Activated T-helper 2 cell treated with anti-CD3 and anti-CD28 coated beads, Interferon-gamma antibody, Interleukin-2, Interleukin-4, amounts not matched to agents 10 μg/mL and 5 μg/mL and 100 μg/mL, durations not matched to agents 14 hours and 24 hours and 36 hours (primary cell): ENCODE data around the gene RBMS3. TPM values are rescaled to one million over a fixed set of nuclear protein-coding genes. Genes with fewer than 3 reads are reported as not detected.

Source experiments
- DNase-seq: peaks from one replicate; pipeline ENCODE4 v3.0.0; 2021; ENCODE audit warnings: low spot score
- H3K27ac Mint-ChIP-seq: one replicate; pipeline ENCODE4 v1.8.0; 2021; ENCODE audit warnings: mixed read lengths
- H3K27me3 Mint-ChIP-seq: one replicate; pipeline ENCODE4 v1.8.0; 2021; ENCODE audit warnings: low read depth, mixed read lengths
- H3K36me3 Mint-ChIP-seq: one replicate; pipeline ENCODE4 v1.8.0; 2021; ENCODE audit warnings: low read depth, mixed read lengths
- H3K4me1 Mint-ChIP-seq: one replicate; pipeline ENCODE4 v1.8.0; 2021; ENCODE audit warnings: low read depth, mixed read lengths
- H3K4me3 Mint-ChIP-seq: one replicate; pipeline ENCODE4 v1.8.0; 2021; ENCODE audit warnings: low read depth, mild to moderate bottlenecking, moderate library complexity, mixed read lengths
- H3K9me3 Mint-ChIP-seq: one replicate; pipeline ENCODE4 v1.8.0; 2021; ENCODE audit warnings: mixed read lengths
- intact Hi-C: fragments of 100-400 bp; cut with micrococcal nuclease; formaldehyde crosslinking; loops from one replicate; pipeline ENCODE4 v1.15.1; 2023
- total RNA-seq: library from RNA; stranded (reverse); gene quantifications from 2 replicates; pipeline ENCODE4 v1.2.3, GENCODE V29; 2022

Gene RBMS3
- total RNA-seq, 1 donor from 2014 or later: 5.3 TPM

- Mint-ChIP-seq H3K27ac (no peak overlapping the region), H3K9me3 (no peaks in the 10 kb centered on the region), H3K4me1 (no peaks in the 10 kb centered on the region), H3K36me3 (no peaks in the 10 kb centered on the region), H3K27me3 (no peaks in the 10 kb centered on the region), H3K4me3 (no peak overlapping the region)
- intact Hi-C loops: no loop called here
- DNase-seq: no peak
Measured at GRCh38 chr3:29718661-29719065, 437.8 kb downstream of the RBMS3 start.

GRCh38 chr3:29720665-29721064, 439.8 kb downstream of the RBMS3 start:
- Mint-ChIP-seq H3K4me3 (no peak overlapping the region), H3K4me1 (no peaks in the 10 kb centered on the region), H3K36me3 (no peaks in the 10 kb centered on the region), H3K27ac (no peak overlapping the region), H3K27me3 (no peaks in the 10 kb centered on the region), H3K9me3 (no peaks in the 10 kb centered on the region)
- no peak for DNase-seq
- intact Hi-C loops: no loop called here

- Mint-ChIP-seq H3K9me3 (no peaks in the 10 kb centered on the region), H3K36me3 (no peaks in the 10 kb centered on the region), H3K27me3 (no peaks in the 10 kb centered on the region), H3K4me3 (no peak overlapping the region), H3K4me1 (no peaks in the 10 kb centered on the region), H3K27ac (no peak overlapping the region)
- DNase-seq: no peak
- intact Hi-C loops: no loop called here
Measured at GRCh38 chr3:29721789-29722188, 440.9 kb downstream of the RBMS3 start.

GRCh38 chr3:29731050-29731449, 450.2 kb downstream of the RBMS3 start:
- Mint-ChIP-seq H3K4me1 (no peaks in the 10 kb centered on the region), H3K27me3 (no peaks in the 10 kb centered on the region), H3K4me3 (no peak overlapping the region), H3K9me3 (no peaks in the 10 kb centered on the region), H3K36me3 (no peaks in the 10 kb centered on the region), H3K27ac (no peak overlapping the region)
- intact Hi-C loops: no loop called here
- DNase-seq: no peak

- intact Hi-C loops: no loop called here
- Mint-ChIP-seq H3K4me1 (no peaks in the 10 kb centered on the region), H3K27ac (no peak overlapping the region), H3K4me3 (no peak overlapping the region), H3K27me3 (no peaks in the 10 kb centered on the region), H3K9me3 (no peaks in the 10 kb centered on the region), H3K36me3 (no peaks in the 10 kb centered on the region)
- DNase-seq: no peak
Measured at GRCh38 chr3:29741231-29741630, 460.4 kb downstream of the RBMS3 start.

- H3K27ac Mint-ChIP-seq: no peak overlapping the region
- intact Hi-C loops: no loop called here
- no peaks in the 10 kb centered on the region for H3K9me3 Mint-ChIP-seq
- peaks cover 3% of the 10 kb centered on the region for H3K27me3 Mint-ChIP-seq
- no peaks in the 10 kb centered on the region for H3K4me1 Mint-ChIP-seq
- H3K36me3 Mint-ChIP-seq: no peaks in the 10 kb centered on the region
- DNase-seq: no peak
- no peak overlapping the region for H3K4me3 Mint-ChIP-seq
Measured at GRCh38 chr3:29745232-29745870, 464.5 kb downstream of the RBMS3 start.

GRCh38 chr3:29746163-29746760, 465.4 kb downstream of the RBMS3 start:
- H3K27ac Mint-ChIP-seq: no peak overlapping the region
- H3K4me3 Mint-ChIP-seq: no peak overlapping the region

GRCh38 chr3:29747991-29748390, 467.1 kb downstream of the RBMS3 start:
- intact Hi-C loops: no loop called here
- H3K4me3 Mint-ChIP-seq: no peak overlapping the region
- H3K9me3 Mint-ChIP-seq: no peaks in the 10 kb centered on the region
- H3K27me3 Mint-ChIP-seq: peaks cover 5% of the 10 kb centered on the region
- no peaks in the 10 kb centered on the region for H3K4me1 Mint-ChIP-seq
- no peaks in the 10 kb centered on the region for H3K36me3 Mint-ChIP-seq
- no peak overlapping the region for H3K27ac Mint-ChIP-seq
- no peak for DNase-seq

More at GRCh38 chr3:29746163-29746760, 465.4 kb downstream of the RBMS3 start:
- intact Hi-C loops: no loop called here
- peaks cover 3% of the 10 kb centered on the region for H3K27me3 Mint-ChIP-seq
- H3K9me3 Mint-ChIP-seq: no peaks in the 10 kb centered on the region
- DNase-seq: no peak
- H3K36me3 Mint-ChIP-seq: no peaks in the 10 kb centered on the region
- no peaks in the 10 kb centered on the region for H3K4me1 Mint-ChIP-seq

GRCh38 chr3:29751647-29752314, 470.9 kb downstream of the RBMS3 start:
- no peak for DNase-seq
- intact Hi-C loops: no loop called here
- Mint-ChIP-seq H3K27me3 (peaks cover 5% of the 10 kb centered on the region), H3K27ac (no peak overlapping the region), H3K36me3 (no peaks in the 10 kb centered on the region), H3K9me3 (no peaks in the 10 kb centered on the region), H3K4me3 (no peak overlapping the region), H3K4me1 (no peaks in the 10 kb centered on the region)

- Mint-ChIP-seq H3K4me3 (no peak overlapping the region), H3K27ac (no peak overlapping the region), H3K9me3 (no peaks in the 10 kb centered on the region), H3K36me3 (no peaks in the 10 kb centered on the region), H3K27me3 (peaks cover 3% of the 10 kb centered on the region), H3K4me1 (no peaks in the 10 kb centered on the region)
- no peak for DNase-seq
- intact Hi-C loops: no loop called here
Measured at GRCh38 chr3:29754346-29754745, 473.5 kb downstream of the RBMS3 start.

GRCh38 chr3:29755416-29755815, 474.5 kb downstream of the RBMS3 start:
- no peak for DNase-seq
- Mint-ChIP-seq H3K27ac (no peak overlapping the region), H3K9me3 (no peaks in the 10 kb centered on the region), H3K4me3 (no peak overlapping the region), H3K27me3 (peaks cover 3% of the 10 kb centered on the region), H3K4me1 (no peaks in the 10 kb centered on the region), H3K36me3 (no peaks in the 10 kb centered on the region)
- intact Hi-C loops: no loop called here

- H3K4me1 Mint-ChIP-seq: no peaks in the 10 kb centered on the region
- H3K4me3 Mint-ChIP-seq: no peak overlapping the region
- no peaks in the 10 kb centered on the region for H3K9me3 Mint-ChIP-seq
- no peaks in the 10 kb centered on the region for H3K27me3 Mint-ChIP-seq
- no peak overlapping the region for H3K27ac Mint-ChIP-seq
- intact Hi-C loops: no loop called here
- no peak for DNase-seq
- no peaks in the 10 kb centered on the region for H3K36me3 Mint-ChIP-seq
Measured at GRCh38 chr3:29757054-29757777, 476.3 kb downstream of the RBMS3 start.

GRCh38 chr3:29758108-29758433, 477.2 kb downstream of the RBMS3 start:
- H3K36me3 Mint-ChIP-seq: no peaks in the 10 kb centered on the region
- no peak overlapping the region for H3K4me3 Mint-ChIP-seq
- H3K27me3 Mint-ChIP-seq: no peaks in the 10 kb centered on the region
- H3K27ac Mint-ChIP-seq: no peak overlapping the region
- no peaks in the 10 kb centered on the region for H3K4me1 Mint-ChIP-seq
- DNase-seq: no peak
- H3K9me3 Mint-ChIP-seq: no peaks in the 10 kb centered on the region
- intact Hi-C loops: no loop called here
